ENCODE results near the gene TBC1D12. TPM values are rescaled to one million over a fixed set of nuclear protein-coding genes. Genes with fewer than 3 reads are reported as not detected.

Gene TBC1D12
- total and polyA plus RNA-seq, 7 donors = 5.5 to 24.4 (median 16.3) TPM

DNA sequence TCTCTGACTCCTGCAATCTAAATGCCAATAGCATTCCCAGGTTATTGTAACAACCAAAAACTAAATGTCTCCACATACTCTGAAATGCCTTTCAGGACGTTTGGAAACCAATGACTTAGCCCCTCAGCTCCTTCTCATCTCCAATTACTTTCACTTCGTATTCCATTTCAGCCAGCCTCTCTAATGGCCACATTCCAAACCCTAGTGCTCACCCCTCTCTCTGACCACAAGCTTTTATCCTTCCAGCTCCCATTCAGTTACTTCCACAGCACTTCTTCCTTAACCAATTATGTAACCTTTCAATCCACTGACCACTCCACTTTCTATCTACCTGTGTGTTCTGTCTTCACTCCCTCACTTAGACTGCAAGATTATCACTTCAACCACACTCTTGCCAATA, 43.9 kb upstream of the TBC1D12 start:
- intact Hi-C loops (cut with DNase I) = no loop called here
- H3K27ac ChIP-seq = no peak overlapping the region
- no peak overlapping the region for H3K4me3 ChIP-seq
- no peak for DNase-seq
- 70 to 77% methylated on average over 2 of the region's 2 CpGs for WGBS, 2 donors
- TF ChIP-seq POLR2A (IDR thresholded peaks at IDR 0.05) (no peak), EP300 (IDR thresholded peaks at IDR 0.05) (no peak), POLR2AphosphoS5 (IDR thresholded peaks at IDR 0.05) (no peak)
- TF ChIP-seq, protein P1, sequence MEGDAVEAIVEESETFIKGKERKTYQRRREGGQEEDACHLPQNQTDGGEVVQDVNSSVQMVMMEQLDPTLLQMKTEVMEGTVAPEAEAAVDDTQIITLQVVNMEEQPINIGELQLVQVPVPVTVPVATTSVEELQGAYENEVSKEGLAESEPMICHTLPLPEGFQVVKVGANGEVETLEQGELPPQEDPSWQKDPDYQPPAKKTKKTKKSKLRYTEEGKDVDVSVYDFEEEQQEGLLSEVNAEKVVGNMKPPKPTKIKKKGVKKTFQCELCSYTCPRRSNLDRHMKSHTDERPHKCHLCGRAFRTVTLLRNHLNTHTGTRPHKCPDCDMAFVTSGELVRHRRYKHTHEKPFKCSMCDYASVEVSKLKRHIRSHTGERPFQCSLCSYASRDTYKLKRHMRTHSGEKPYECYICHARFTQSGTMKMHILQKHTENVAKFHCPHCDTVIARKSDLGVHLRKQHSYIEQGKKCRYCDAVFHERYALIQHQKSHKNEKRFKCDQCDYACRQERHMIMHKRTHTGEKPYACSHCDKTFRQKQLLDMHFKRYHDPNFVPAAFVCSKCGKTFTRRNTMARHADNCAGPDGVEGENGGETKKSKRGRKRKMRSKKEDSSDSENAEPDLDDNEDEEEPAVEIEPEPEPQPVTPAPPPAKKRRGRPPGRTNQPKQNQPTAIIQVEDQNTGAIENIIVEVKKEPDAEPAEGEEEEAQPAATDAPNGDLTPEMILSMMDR (IDR thresholded peaks at IDR 0.05) = no peak
- no peaks in the 10 kb centered on the region for H3K27me3 ChIP-seq
- no peaks in the 10 kb centered on the region for H3K9me3 ChIP-seq
- peaks cover 0 to 23% (median 16%) of the 10 kb centered on the region in 4 donors for H3K4me1 ChIP-seq
- H3K36me3 ChIP-seq = peaks cover 0 to 42% (median 4%) of the 10 kb centered on the region in 4 donors

DNA sequence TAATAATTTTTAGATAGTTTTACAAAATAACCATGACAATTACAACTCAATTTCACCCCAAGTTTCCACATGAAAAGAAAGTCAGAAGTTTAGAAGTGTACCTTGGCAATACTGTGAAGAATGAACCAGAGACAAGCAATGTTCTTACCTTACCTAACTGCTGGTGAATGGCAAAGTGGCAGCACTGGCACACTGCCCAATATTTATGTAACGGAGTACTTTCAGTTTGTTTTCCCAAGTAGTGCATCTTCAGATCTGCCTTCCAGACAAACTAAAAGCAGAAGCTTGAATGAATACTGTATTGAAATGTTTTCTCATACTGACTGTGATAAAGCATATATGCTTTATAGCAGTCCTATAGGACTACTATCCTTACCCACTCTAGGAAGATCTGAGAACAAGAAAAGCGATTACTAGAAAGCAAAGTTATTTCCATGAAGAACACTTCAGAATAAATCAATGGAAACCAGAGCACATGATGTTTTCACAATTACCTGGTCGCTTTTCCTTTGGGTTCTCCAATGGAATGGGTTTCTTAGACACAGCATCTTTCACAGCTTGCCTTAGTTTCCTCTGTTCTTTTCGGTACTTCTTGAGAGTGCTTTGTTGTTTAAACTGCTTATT, 41.1 kb upstream of the TBC1D12 start:
- Histone ChIP-seq H3K9me3 (no peaks in the 10 kb centered on the region), H3K27me3 (no peaks in the 10 kb centered on the region), H3K4me1 (peaks cover 0 to 23% (median 16%) of the 10 kb centered on the region in 4 donors), H3K4me3 (peak overlapping the region in 2 of 4 donors; percentile 72 to 74), H3K27ac (no peak overlapping the region), H3K36me3 (peaks cover 0 to 24% (median 4%) of the 10 kb centered on the region in 4 donors)
- intact Hi-C loops (cut with DNase I) = loop anchor here (10.0 kb wide), 1 partner anchor 656 kb away; the partner anchor contains the start of gene FRA10AC1
- 67 to 76% methylated on average over 4 of the region's 4 CpGs for WGBS, 2 donors
- no peak for DNase-seq
- TF ChIP-seq POLR2AphosphoS5 (IDR thresholded peaks at IDR 0.05) (no peak), EP300 (IDR thresholded peaks at IDR 0.05) (no peak), POLR2A (IDR thresholded peaks at IDR 0.05) (no peak)
- TF ChIP-seq, protein P1 (IDR thresholded peaks at IDR 0.05) = no peak

DNA sequence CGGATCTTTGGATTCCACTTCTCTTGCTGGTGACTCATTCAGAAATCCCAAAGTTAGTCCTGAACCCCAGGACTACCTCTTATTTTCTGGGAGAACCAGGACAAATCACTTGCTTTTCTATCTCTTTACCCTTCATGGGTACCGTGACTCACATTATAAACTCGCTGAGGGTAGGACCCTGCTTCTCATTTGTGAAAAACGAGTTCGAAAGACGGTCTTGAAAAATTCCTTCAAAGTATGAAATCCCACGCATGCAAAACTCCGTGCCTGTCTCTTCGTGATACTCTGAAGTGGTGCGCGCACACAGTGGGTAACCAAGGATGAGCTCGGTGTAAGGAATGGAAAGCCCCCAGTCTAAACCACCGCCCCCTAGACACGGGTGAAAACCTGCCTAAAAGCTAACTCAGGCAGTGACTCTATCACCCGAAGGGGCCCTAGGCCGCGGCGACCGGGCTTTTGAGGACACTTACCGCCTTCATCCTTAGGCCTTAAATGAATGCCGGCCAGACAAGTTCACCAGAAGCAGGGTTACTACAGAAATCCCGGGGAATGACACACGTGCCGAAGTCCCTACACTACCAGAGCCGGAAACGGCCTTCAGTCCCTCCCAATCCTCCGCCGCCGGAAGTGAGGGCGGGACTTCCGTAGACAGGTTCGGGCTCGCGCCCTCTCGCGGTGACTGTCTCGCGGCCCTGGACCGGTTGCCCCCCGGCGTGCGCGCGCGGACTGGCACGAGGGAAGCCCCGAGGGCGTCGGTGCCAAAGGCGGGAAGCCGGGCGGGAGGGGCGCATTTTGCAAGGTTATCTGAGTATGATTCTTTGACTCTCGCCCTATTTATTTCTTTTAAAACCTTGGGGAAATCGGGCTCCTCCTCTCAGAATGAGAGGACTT, 39.7 kb upstream of the TBC1D12 start, which contains the start of gene NOC3L:
Gene NOC3L, minus strand, starts transcription at position 580 of the 891 bp plus-strand sequence. Its CDS starts 101 bp downstream, at position 479.
- intact Hi-C loops (cut with DNase I) = loop anchor here (2.0 to 10.0 kb wide), 3 partner anchors 40 to 658 kb away; partner anchors contain the start of genes FRA10AC1 and TBC1D12
- TF ChIP-seq EP300 (IDR thresholded peaks at IDR 0.05) = no peak
- TF ChIP-seq POLR2AphosphoS5 (IDR thresholded peaks at IDR 0.05) = peak; percentile 47 to 72 (median 68)
- TF ChIP-seq, protein P1 (IDR thresholded peaks at IDR 0.05) = peak; percentile 68 to 87 (median 81)
- no peak for TF ChIP-seq POLR2A (IDR thresholded peaks at IDR 0.05)
- 0% methylated on average over 55 of the region's 55 CpGs for WGBS, 2 donors

DNA sequence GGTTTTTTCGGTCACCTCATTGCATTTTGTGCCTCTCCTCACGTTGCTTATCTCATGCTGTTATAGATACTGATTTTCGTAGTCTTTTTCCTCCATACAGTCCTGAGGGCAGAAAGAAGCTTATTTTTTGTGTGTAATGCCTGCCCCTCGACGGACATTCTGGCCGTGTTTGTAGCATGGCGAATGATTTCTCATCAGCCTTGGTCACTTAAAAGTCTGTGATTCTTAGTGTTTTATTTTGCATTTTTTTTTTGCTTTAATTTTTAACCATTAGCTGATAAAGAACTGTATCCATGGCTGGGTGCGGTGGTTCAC, 39.1 kb upstream of the TBC1D12 start:
- WGBS, 2 donors = 41 to 52% methylated on average over 8 of the region's 8 CpGs
- TF ChIP-seq, protein P1 (IDR thresholded peaks at IDR 0.05) = no peak
- TF ChIP-seq POLR2A (IDR thresholded peaks at IDR 0.05) (no peak), EP300 (IDR thresholded peaks at IDR 0.05) (no peak), POLR2AphosphoS5 (IDR thresholded peaks at IDR 0.05) (no peak)
- peaks cover 0 to 5% (median 0%) of the 10 kb centered on the region in 4 donors for H3K36me3 ChIP-seq
- peak overlapping the region; percentile 75 to 83 (median 76) for H3K27ac ChIP-seq
- no peak for DNase-seq
- no peaks in the 10 kb centered on the region for H3K27me3 ChIP-seq
- no peaks in the 10 kb centered on the region for H3K9me3 ChIP-seq
- H3K4me3 ChIP-seq = peak overlapping the region; percentile 57 to 74 (median 65)
- peaks cover 0 to 23% (median 16%) of the 10 kb centered on the region in 4 donors for H3K4me1 ChIP-seq
- intact Hi-C loops (cut with DNase I) = loop anchor here (2.0 to 10.0 kb wide), 3 partner anchors 40 to 658 kb away; partner anchors contain the start of genes FRA10AC1 and TBC1D12

More for the DNA sequence above, 39.7 kb upstream of the TBC1D12 start, which contains the start of gene NOC3L:
- no peaks in the 10 kb centered on the region for H3K9me3 ChIP-seq
- peak within 1 kb of the TSS; percentile 57 to 74 (median 65) for H3K4me3 ChIP-seq
- H3K27me3 ChIP-seq = no peaks in the 10 kb centered on the region
- H3K4me1 ChIP-seq = peaks cover 0 to 23% (median 16%) of the 10 kb centered on the region in 4 donors
- peaks cover 0 to 11% (median under 1%) of the 10 kb centered on the region in 4 donors for H3K36me3 ChIP-seq
- peak within 1 kb of the TSS; percentile 75 to 83 (median 76) for H3K27ac ChIP-seq
- DNase-seq = peak; percentile 97
